Spleen (tissue), 3 donors: ENCODE results near the gene MAST4.

Experiments used
- POLR2A ChIP-seq, 3 donors: fragments of 450-650 bp; IDR thresholded peaks; one replicate each; pipeline ENCODE4 v1.5.1; 2017; ENCODE audit warnings: antibody characterized with exemption in 3 of 3, mild to moderate bottlenecking in 1 of 3
- POLR2AphosphoS5 ChIP-seq, 3 donors: sonication (generic); formaldehyde crosslinking; IDR thresholded peaks; one replicate each; pipeline ENCODE4 v1.5.1; 2017; ENCODE audit warnings: antibody characterized with exemption in 3 of 3

- TF ChIP-seq POLR2AphosphoS5 (IDR thresholded peaks at IDR 0.05) (no peak), POLR2A (IDR thresholded peaks at IDR 0.05) (no peak)
Measured at GRCh38 chr5:66628561-66628960, 32.4 kb downstream of the MAST4 start.
